IMR-90 (cell line): ENCODE results near the gene IFIT1B. TPM values are rescaled to one million over a fixed set of nuclear protein-coding genes. Genes with fewer than 3 reads are reported as not detected.
A peak's percentile ranks its signal among the peaks of the same experiment; 100 is the strongest.

Source experiments
- ATAC-seq: fragments of 200-7000 bp; cut with Tn5 transposase; 2 replicates; pipeline ENCODE4 v1.9.1; 2020; ENCODE audit warnings: low read depth, mild to moderate bottlenecking, moderate library complexity
- BruUV-seq: library from RNA; stranded (reverse); fragments of 400-500 nt; replicated peaks from 2 replicates; lab custom pipeline; 2021; lab: Mats Ljungman, UMichigan
- CTCF ChIA-PET: fragments of 300-600 bp; formaldehyde crosslinking; extraction: SDS; loops from one replicate; lab custom pipeline; 2021; ENCODE audit warnings: antibody characterized with exemption; lab: Yijun Ruan, JAX
- POLR2A ChIA-PET: fragments of 300-600 bp; sonication (Branson Sonifier 250); formaldehyde crosslinking; loops from one replicate; lab custom pipeline; 2022; ENCODE audit warnings: antibody characterized with exemption; ENCODE audit not compliant: unreplicated experiment; lab: Charles Lee
- DNase-seq: peaks from one replicate; pipeline ENCODE4 v3.0.0; 2013
- H2AFZ ChIP-seq: replicated peaks from 2 replicates; pipeline ENCODE3; 2013; ENCODE audit warnings: low read length, mild to moderate bottlenecking; ENCODE audit not compliant: poor library complexity
- H2AK5ac ChIP-seq: 2 replicates; pipeline ENCODE4 v1.6.1; 2013; ENCODE audit warnings: low read depth, low read length, inconsistent platforms
- H2AK9ac ChIP-seq: replicated peaks from 2 replicates; pipeline ENCODE3; 2013; ENCODE audit warnings: mild to moderate bottlenecking, low read depth, low read length, moderate library complexity; ENCODE audit not compliant: poor library complexity
- H2BK120ac ChIP-seq: 2 replicates; pipeline ENCODE4 v1.6.1; 2013; ENCODE audit warnings: low read depth, low read length, inconsistent platforms
- H2BK15ac ChIP-seq: 3 replicates; pipeline ENCODE4 v1.6.1; 2013; ENCODE audit warnings: low read depth, low read length, inconsistent platforms
- H2BK20ac ChIP-seq: 2 replicates; pipeline ENCODE4 v1.6.1; 2013; ENCODE audit warnings: low read depth, mild to moderate bottlenecking, inconsistent platforms, low read length, moderate library complexity
- H2BK5ac ChIP-seq: 2 replicates; pipeline ENCODE4 v1.6.1; 2013; ENCODE audit warnings: mild to moderate bottlenecking, low read depth, low read length, inconsistent platforms; ENCODE audit not compliant: poor library complexity, severe bottlenecking
- H3K14ac ChIP-seq: replicated peaks from 2 replicates; pipeline ENCODE4 v1.6.1; 2013; ENCODE audit warnings: low read depth, low read length, inconsistent platforms
- H3K18ac ChIP-seq: 2 replicates; pipeline ENCODE4 v1.6.1; 2013; ENCODE audit warnings: low read depth, low read length, control low read depth
- H3K23ac ChIP-seq: 2 replicates; pipeline ENCODE4 v1.6.1; 2013; ENCODE audit warnings: low read depth, low read length, inconsistent platforms
- H3K27ac ChIP-seq: 2 replicates; pipeline ENCODE4 v1.5.1; 2013; ENCODE audit warnings: mild to moderate bottlenecking, control low read depth, low read length; ENCODE audit not compliant: insufficient read depth
- H3K27me3 ChIP-seq: 2 replicates; pipeline ENCODE4 v1.6.1; 2013; ENCODE audit warnings: low read length; ENCODE audit not compliant: control insufficient read depth, insufficient read depth
- H3K36me3 ChIP-seq: 2 replicates; pipeline ENCODE4 v1.6.1; 2013; ENCODE audit warnings: low read length, mixed read lengths; ENCODE audit not compliant: control insufficient read depth, insufficient read depth
- H3K4ac ChIP-seq: 2 replicates; pipeline ENCODE4 v1.6.1; 2013; ENCODE audit warnings: low read depth, low read length, inconsistent platforms
- H3K4me1 ChIP-seq: 2 replicates; pipeline ENCODE4 v1.6.1; 2013; ENCODE audit warnings: low read length, mixed read lengths; ENCODE audit not compliant: control insufficient read depth, insufficient read depth
- H3K4me2 ChIP-seq: 2 replicates; pipeline ENCODE4 v1.6.1; 2013; ENCODE audit warnings: low read depth, mild to moderate bottlenecking, control low read depth, low read length, moderate library complexity
- H3K4me3 ChIP-seq: 2 replicates; pipeline ENCODE4 v1.5.1; 2013; ENCODE audit warnings: low read depth, mild to moderate bottlenecking, control low read depth, low read length, moderate library complexity; ENCODE audit not compliant: insufficient read depth
- H3K56ac ChIP-seq: 2 replicates; pipeline ENCODE4 v1.6.1; 2013; ENCODE audit warnings: low read length, inconsistent platforms; ENCODE audit not compliant: insufficient read depth; ENCODE audit errors: extremely low read depth
- H3K79me1 ChIP-seq, 2 experiments: 2 replicates each; pipeline ENCODE4 v1.6.1; 2013; ENCODE audit warnings: low read length in 2 of 2, inconsistent platforms in 1 of 2, low read depth in 1 of 2
- H3K9ac ChIP-seq: 2 replicates; pipeline ENCODE4 v1.6.1; 2013; ENCODE audit warnings: low read depth, low read length, control low read depth
- H3K9me1 ChIP-seq: 2 replicates; pipeline ENCODE4 v1.6.1; 2013; ENCODE audit warnings: low read length, inconsistent platforms; ENCODE audit not compliant: insufficient read depth
- H3K9me3 ChIP-seq: 2 replicates; pipeline ENCODE4 v1.6.1; 2013; ENCODE audit warnings: low read length; ENCODE audit not compliant: control insufficient read depth, insufficient read depth
- H4K20me1 ChIP-seq: 2 replicates; pipeline ENCODE4 v1.6.1; 2013; ENCODE audit warnings: low read length, inconsistent platforms; ENCODE audit not compliant: insufficient read depth
- H4K5ac ChIP-seq: 2 replicates; pipeline ENCODE4 v1.6.1; 2013; ENCODE audit warnings: mild to moderate bottlenecking, low read depth, low read length, control low read depth
- H4K8ac ChIP-seq, 2 experiments: 2 replicates each; pipeline ENCODE4 v1.6.1; 2013; ENCODE audit warnings: low read depth in 2 of 2, low read length in 2 of 2, control low read depth in 1 of 2, inconsistent platforms in 1 of 2
- H4K91ac ChIP-seq: 2 replicates; pipeline ENCODE4 v1.6.1; 2013; ENCODE audit warnings: low read depth, low read length, inconsistent platforms; ENCODE audit not compliant: insufficient read depth
- BHLHE40 ChIP-seq: fragments of 150-350 bp; IDR thresholded peaks from 2 replicates; pipeline ENCODE4 v1.6.1; 2016; ENCODE audit warnings: mild to moderate bottlenecking, low read depth, low read length
- CEBPB ChIP-seq: IDR thresholded peaks from 2 replicates; pipeline ENCODE4 v1.6.1; 2012; ENCODE audit warnings: low read depth, low read length, improper control_type of control experiment
- CHD1 ChIP-seq: IDR thresholded peaks from 2 replicates; pipeline ENCODE4 v1.6.1; 2012; ENCODE audit warnings: low read depth, low read length, improper control_type of control experiment
- CTCF ChIP-seq: conservative IDR thresholded peaks from 2 replicates; pipeline ENCODE4 v1.5.1; 2012; ENCODE audit warnings: mild to moderate bottlenecking, low read depth, low read length, improper control_type of control experiment
- ELK1 ChIP-seq: fragments of 150-350 bp; IDR thresholded peaks from 2 replicates; pipeline ENCODE4 v1.6.1; 2016; ENCODE audit warnings: low read depth, mild to moderate bottlenecking, low read length, moderate library complexity, borderline replicate concordance
- FOS ChIP-seq: fragments of 150-350 bp; IDR thresholded peaks from 2 replicates; pipeline ENCODE4 v1.6.1; 2016; ENCODE audit warnings: low read depth, low read length
- MAFK ChIP-seq: IDR thresholded peaks from 2 replicates; pipeline ENCODE4 v1.6.1; 2012; ENCODE audit warnings: low read depth, low read length, improper control_type of control experiment
- MAZ ChIP-seq: IDR thresholded peaks from 2 replicates; pipeline ENCODE4 v1.6.1; 2012; ENCODE audit warnings: low read depth, mild to moderate bottlenecking, low read length, improper control_type of control experiment, moderate library complexity, borderline replicate concordance
- MXI1 ChIP-seq: IDR thresholded peaks from 2 replicates; pipeline ENCODE4 v1.6.1; 2012; ENCODE audit warnings: low read depth, mild to moderate bottlenecking, low read length, moderate library complexity, borderline replicate concordance
- NFE2L2 ChIP-seq: fragments of 150-350 bp; IDR thresholded peaks from 2 replicates; pipeline ENCODE4 v1.6.1; 2016; ENCODE audit warnings: low read depth, mild to moderate bottlenecking, low read length
- POLR2A ChIP-seq: IDR thresholded peaks from 2 replicates; pipeline ENCODE4 v1.6.1; 2012; ENCODE audit warnings: mild to moderate bottlenecking, low read depth, low read length
- RAD21 ChIP-seq: IDR thresholded peaks from 2 replicates; pipeline ENCODE4 v1.6.1; 2012; ENCODE audit warnings: low read length, improper control_type of control experiment
- RCOR1 ChIP-seq: IDR thresholded peaks from 2 replicates; pipeline ENCODE4 v1.6.1; 2012; ENCODE audit warnings: mild to moderate bottlenecking, low read length, improper control_type of control experiment; ENCODE audit not compliant: insufficient replicate concordance
- RFX5 ChIP-seq: IDR thresholded peaks from 2 replicates; pipeline ENCODE4 v1.8.0; 2012; ENCODE audit warnings: low read depth, mild to moderate bottlenecking, low read length, moderate library complexity
- SMC3 ChIP-seq: fragments of 150-350 bp; IDR thresholded peaks from 2 replicates; pipeline ENCODE4 v1.6.1; 2016; ENCODE audit warnings: low read depth, mild to moderate bottlenecking, antibody characterized with exemption, low read length, moderate library complexity
- USF2 ChIP-seq: fragments of 150-350 bp; IDR thresholded peaks from 2 replicates; pipeline ENCODE4 v1.6.1; 2017; ENCODE audit warnings: mild to moderate bottlenecking, antibody characterized with exemption, low read length, low read depth
- WGBS, 2 experiments: methylation state at CpG; one replicate each; pipeline versions ENCODE4 v1.1.5 to v1.1.7; 2013; ENCODE audit warnings: missing lambda C conversion rate in 2 of 2; ENCODE audit not compliant: insufficient read length in 1 of 2; ENCODE audit errors: extremely low coverage in 2 of 2; 5-methylcytosine and 5-hydroxymethylcytosine counted together
- dilution Hi-C: fragments of 300-500 bp; cut with HindIII; formaldehyde crosslinking; loops from one replicate; pipeline ENCODE4 v1.14.3; 2018; ENCODE audit warnings: low sequenced_read_pairs; ENCODE audit not compliant: unreplicated experiment
- in situ Hi-C: fragments of 300-500 bp; cut with MboI; formaldehyde crosslinking; loops from 3 replicates; pipeline ENCODE4 v1.14.3; 2019; ENCODE audit warnings: low sequenced_read_pairs, inconsistent platforms, mixed read lengths
- intact Hi-C: fragments of 100-400 bp; cut with micrococcal nuclease; formaldehyde crosslinking; loops from 2 replicates; pipeline ENCODE4 v1.10.0; 2022
- polyA plus RNA-seq, 3 experiments: library from polyadenylated mRNA; depleted of rRNA; stranded (reverse); fragments of >200 nt; gene quantifications; 2 replicates each; pipeline ENCODE4 v1.2.3, GENCODE V29; 2012; ENCODE audit warnings: low replicate concordance in 1 of 3
- total RNA-seq: library from RNA; depleted of rRNA; stranded (reverse); fragments of >200 nt; gene quantifications from 2 replicates; pipeline ENCODE4 v1.2.3, GENCODE V29; 2012

Gene IFIT1B
- total and polyA plus RNA-seq, 2 of the 4 experiments (the other 2 are of a cell fraction) = not detected

- no peak for ATAC-seq
- CTCF ChIA-PET = no interaction called here
Observed at GRCh38 chr10:89399956-89400355, 22.1 kb downstream of the IFIT1B start.

More at GRCh38 chr10:89399956-89400355, 22.1 kb downstream of the IFIT1B start:
- Histone ChIP-seq H3K56ac (no peak overlapping the region), H3K36me3 (peaks cover 4% of the 10 kb centered on the region; the same call in 1 of the 2 replicates), H3K23ac (no peak overlapping the region), H3K4me1 (peaks cover 1% of the 10 kb centered on the region; the same call in 1 of the 2 replicates), H4K8ac (peak overlapping the region in 1 of 2 experiments; percentile 19; a peak in 1 of 4 replicates), H4K5ac (no peak overlapping the region), H3K4ac (no peak overlapping the region), H2AK5ac (no peak overlapping the region; the same call in 1 of the 2 replicates), H4K91ac (no peak overlapping the region), H3K9me3 (no peaks in the 10 kb centered on the region), H2BK120ac (no peak overlapping the region), H3K14ac (no peak overlapping the region), H2AK9ac (no peak overlapping the region), H3K79me1 (no peaks in the 10 kb centered on the region), H4K20me1 (no peaks in the 10 kb centered on the region), H2BK15ac (no peak overlapping the region), H3K4me3 (no peak overlapping the region), H2BK20ac (no peak overlapping the region), H3K27ac (no peak overlapping the region), H3K9ac (no peak overlapping the region), H3K18ac (no peak overlapping the region), H3K4me2 (no peak overlapping the region), H2BK5ac (no peak overlapping the region), H3K9me1 (no peaks in the 10 kb centered on the region), H3K27me3 (no peaks in the 10 kb centered on the region), H2AFZ (no peak overlapping the region)
- POLR2A ChIA-PET = no interaction called here
- no TSS peak for BruUV-seq
- dilution Hi-C loops (no loop called here), in situ Hi-C loops (no loop called here), intact Hi-C loops (no loop called here)
- no peak for DNase-seq
- TF ChIP-seq RAD21 (no peak), CEBPB (no peak), POLR2A (no peak), RCOR1 (no peak), RFX5 (no peak), ELK1 (no peak), NFE2L2 (no peak), CTCF (no peak), MXI1 (no peak), MAFK (no peak), CHD1 (no peak), MAZ (no peak), FOS (no peak), SMC3 (no peak), USF2 (no peak), BHLHE40 (no peak)
- whole genome bisulfite sequencing, 2 experiments = no CpG with 5 or more reads among the region's 1 CpG
